ENCODE data around the gene DHX15. TPM values are rescaled to one million over a fixed set of nuclear protein-coding genes. Genes with fewer than 3 reads are reported as not detected.

Gene DHX15
- total and polyA plus RNA-seq, 9 of the 15 experiments (the other 6 are each of a cell fraction or from before 2014, with no cell fraction given) = 165 to 287 (median 208) TPM

DNA sequence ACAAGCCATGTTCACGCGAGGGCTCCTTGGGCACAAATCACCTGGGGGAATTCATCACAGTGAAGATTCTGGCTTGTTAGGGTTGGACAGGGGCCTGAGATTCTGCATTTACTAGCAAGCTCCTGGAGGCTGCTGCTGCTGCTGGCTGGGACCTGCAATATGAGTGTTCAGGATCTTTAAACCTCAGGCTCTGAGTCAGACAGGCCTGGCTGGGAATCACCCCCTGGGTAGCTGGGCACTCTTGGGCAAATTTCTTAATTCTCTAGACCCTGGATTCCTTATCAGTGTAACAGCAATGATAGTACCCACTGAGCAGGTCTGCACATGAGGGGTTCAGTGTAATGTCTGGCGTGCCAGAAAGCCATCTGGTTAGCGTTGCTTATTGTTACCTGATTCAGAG, 101.5 kb downstream of the DHX15 start (continued):
- TF ChIP-seq, protein P1, sequence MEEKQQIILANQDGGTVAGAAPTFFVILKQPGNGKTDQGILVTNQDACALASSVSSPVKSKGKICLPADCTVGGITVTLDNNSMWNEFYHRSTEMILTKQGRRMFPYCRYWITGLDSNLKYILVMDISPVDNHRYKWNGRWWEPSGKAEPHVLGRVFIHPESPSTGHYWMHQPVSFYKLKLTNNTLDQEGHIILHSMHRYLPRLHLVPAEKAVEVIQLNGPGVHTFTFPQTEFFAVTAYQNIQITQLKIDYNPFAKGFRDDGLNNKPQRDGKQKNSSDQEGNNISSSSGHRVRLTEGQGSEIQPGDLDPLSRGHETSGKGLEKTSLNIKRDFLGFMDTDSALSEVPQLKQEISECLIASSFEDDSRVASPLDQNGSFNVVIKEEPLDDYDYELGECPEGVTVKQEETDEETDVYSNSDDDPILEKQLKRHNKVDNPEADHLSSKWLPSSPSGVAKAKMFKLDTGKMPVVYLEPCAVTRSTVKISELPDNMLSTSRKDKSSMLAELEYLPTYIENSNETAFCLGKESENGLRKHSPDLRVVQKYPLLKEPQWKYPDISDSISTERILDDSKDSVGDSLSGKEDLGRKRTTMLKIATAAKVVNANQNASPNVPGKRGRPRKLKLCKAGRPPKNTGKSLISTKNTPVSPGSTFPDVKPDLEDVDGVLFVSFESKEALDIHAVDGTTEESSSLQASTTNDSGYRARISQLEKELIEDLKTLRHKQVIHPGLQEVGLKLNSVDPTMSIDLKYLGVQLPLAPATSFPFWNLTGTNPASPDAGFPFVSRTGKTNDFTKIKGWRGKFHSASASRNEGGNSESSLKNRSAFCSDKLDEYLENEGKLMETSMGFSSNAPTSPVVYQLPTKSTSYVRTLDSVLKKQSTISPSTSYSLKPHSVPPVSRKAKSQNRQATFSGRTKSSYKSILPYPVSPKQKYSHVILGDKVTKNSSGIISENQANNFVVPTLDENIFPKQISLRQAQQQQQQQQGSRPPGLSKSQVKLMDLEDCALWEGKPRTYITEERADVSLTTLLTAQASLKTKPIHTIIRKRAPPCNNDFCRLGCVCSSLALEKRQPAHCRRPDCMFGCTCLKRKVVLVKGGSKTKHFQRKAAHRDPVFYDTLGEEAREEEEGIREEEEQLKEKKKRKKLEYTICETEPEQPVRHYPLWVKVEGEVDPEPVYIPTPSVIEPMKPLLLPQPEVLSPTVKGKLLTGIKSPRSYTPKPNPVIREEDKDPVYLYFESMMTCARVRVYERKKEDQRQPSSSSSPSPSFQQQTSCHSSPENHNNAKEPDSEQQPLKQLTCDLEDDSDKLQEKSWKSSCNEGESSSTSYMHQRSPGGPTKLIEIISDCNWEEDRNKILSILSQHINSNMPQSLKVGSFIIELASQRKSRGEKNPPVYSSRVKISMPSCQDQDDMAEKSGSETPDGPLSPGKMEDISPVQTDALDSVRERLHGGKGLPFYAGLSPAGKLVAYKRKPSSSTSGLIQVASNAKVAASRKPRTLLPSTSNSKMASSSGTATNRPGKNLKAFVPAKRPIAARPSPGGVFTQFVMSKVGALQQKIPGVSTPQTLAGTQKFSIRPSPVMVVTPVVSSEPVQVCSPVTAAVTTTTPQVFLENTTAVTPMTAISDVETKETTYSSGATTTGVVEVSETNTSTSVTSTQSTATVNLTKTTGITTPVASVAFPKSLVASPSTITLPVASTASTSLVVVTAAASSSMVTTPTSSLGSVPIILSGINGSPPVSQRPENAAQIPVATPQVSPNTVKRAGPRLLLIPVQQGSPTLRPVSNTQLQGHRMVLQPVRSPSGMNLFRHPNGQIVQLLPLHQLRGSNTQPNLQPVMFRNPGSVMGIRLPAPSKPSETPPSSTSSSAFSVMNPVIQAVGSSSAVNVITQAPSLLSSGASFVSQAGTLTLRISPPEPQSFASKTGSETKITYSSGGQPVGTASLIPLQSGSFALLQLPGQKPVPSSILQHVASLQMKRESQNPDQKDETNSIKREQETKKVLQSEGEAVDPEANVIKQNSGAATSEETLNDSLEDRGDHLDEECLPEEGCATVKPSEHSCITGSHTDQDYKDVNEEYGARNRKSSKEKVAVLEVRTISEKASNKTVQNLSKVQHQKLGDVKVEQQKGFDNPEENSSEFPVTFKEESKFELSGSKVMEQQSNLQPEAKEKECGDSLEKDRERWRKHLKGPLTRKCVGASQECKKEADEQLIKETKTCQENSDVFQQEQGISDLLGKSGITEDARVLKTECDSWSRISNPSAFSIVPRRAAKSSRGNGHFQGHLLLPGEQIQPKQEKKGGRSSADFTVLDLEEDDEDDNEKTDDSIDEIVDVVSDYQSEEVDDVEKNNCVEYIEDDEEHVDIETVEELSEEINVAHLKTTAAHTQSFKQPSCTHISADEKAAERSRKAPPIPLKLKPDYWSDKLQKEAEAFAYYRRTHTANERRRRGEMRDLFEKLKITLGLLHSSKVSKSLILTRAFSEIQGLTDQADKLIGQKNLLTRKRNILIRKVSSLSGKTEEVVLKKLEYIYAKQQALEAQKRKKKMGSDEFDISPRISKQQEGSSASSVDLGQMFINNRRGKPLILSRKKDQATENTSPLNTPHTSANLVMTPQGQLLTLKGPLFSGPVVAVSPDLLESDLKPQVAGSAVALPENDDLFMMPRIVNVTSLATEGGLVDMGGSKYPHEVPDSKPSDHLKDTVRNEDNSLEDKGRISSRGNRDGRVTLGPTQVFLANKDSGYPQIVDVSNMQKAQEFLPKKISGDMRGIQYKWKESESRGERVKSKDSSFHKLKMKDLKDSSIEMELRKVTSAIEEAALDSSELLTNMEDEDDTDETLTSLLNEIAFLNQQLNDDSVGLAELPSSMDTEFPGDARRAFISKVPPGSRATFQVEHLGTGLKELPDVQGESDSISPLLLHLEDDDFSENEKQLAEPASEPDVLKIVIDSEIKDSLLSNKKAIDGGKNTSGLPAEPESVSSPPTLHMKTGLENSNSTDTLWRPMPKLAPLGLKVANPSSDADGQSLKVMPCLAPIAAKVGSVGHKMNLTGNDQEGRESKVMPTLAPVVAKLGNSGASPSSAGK (IDR thresholded peaks at IDR 0.05) = no peak
- no peak for TF ChIP-seq MBD1 (CRISPR knock-in tag; IDR thresholded peaks at IDR 0.05)
- no peak for TF ChIP-seq KAT8 (IDR thresholded peaks at IDR 0.05; ENCODE audit: low read depth)
- no peak for TF ChIP-seq CBFB (CRISPR knock-in tag; IDR thresholded peaks at IDR 0.05)

Data from K562 (cell line).